Central memory CD4-positive, alpha-beta T cell (primary cell): ENCODE results near the gene C20orf204.
A peak's percentile ranks its signal among the peaks of the same experiment; 100 is the strongest.

Experiments
- DNase-seq: peaks from one replicate; pipeline ENCODE4 v3.0.0; 2022
- total RNA-seq, 3 experiments: gene quantifications; one replicate each; lab custom pipeline; 2026; lab: John Stamatoyannopoulos, UW

C20orf204 gene, protein sequence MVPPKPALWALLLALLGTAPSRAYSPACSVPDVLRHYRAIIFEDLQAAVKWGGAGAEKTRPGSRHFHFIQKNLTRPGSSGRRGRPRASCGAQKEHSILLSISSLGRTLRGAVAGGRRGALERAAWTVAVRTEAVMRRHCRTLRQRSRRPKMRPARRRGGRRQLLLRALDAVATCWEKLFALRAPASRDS
- total RNA-seq = 4.6 to 17.0 (median 11.0) reads per million in 3 experiments

GRCh38 chr20:64035933-64036345 lies at the start of gene C20orf204:
Gene C20orf204, plus strand, starts transcription at chr20:64036182. Its CDS starts 142 bp downstream, at chr20:64036324.
- no peak for DNase-seq

GRCh38 chr20:64000906-64001305 lies 35.1 kb upstream of the C20orf204 start:
- no peak for DNase-seq

DNA sequence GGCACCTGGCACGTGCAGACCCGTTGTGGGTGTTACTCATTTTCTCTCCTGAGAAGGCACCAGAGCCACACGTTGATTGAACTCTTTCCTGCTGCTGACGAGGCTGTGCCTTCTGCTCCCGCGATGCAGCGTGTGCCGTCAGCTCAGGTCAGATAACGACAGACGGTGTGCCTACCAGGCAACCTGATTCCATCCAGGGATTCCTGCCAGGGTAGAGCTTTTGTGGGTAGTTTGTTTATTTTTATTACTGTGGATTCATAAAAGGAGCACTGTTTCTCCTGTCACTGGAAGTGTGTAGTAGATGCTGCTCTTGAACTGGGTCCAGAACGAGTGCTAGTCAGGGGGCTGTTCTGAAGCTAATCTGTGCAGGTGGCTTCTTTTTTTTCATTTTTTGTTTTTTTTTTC lies 34.4 kb upstream of the C20orf204 start:
- no peak for DNase-seq

- DNase-seq = no peak
Measured at GRCh38 chr20:64003960-64004725, 31.8 kb upstream of the C20orf204 start.

GRCh38 chr20:64005394-64005793 lies 30.6 kb upstream of the C20orf204 start:
- DNase-seq = no peak

GRCh38 chr20:64006490-64006889 lies 29.5 kb upstream of the C20orf204 start:
- no peak for DNase-seq

DNA sequence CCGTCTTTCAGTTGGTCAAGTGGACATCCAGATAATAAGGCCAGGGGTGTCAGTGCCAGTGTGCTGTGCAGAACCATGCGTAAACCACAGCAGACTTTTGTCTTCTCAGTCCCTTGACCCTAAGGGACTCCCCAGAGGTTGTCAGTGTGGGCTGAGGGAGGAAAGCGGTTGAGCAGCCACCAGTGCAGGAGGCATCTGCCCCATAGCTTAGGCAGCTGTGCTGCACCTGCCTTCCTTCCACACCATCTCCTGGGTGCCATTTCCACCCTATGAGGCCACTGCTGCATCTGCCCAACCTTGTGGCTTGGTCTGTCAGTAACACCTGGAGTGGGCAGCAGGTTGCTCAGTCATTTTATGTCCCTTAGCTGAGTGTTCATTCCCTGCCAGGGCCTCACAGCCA lies 29.1 kb upstream of the C20orf204 start:
- no peak for DNase-seq

- no peak for DNase-seq
Measured at GRCh38 chr20:64009811-64010387, 26.1 kb upstream of the C20orf204 start.

DNA sequence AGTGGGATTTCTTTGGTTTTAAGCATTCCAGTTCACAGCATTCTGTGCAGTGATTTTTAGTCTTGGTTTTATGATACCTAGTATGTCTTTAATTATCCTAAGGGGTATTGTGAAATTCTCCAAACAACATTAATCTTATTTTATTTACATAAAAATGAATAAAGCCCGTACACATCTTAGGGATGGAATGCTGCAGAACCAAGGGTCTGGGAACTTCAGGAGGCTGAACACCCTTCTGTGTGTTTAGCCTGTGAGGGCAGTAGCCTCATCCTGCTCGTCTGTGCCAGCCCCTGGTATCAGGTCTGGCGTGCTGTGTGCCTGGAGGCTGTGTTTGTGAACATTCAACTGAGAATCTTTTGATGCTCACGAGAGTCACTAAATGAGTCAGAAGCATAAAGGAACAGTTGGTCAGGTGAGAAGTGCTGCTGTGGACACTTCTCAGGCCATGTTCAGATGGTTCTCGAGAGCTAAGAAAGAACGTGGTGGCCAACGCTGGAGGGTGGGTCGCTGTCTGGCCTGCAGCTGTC lies 25.2 kb upstream of the C20orf204 start:
- no peak for DNase-seq

DNA sequence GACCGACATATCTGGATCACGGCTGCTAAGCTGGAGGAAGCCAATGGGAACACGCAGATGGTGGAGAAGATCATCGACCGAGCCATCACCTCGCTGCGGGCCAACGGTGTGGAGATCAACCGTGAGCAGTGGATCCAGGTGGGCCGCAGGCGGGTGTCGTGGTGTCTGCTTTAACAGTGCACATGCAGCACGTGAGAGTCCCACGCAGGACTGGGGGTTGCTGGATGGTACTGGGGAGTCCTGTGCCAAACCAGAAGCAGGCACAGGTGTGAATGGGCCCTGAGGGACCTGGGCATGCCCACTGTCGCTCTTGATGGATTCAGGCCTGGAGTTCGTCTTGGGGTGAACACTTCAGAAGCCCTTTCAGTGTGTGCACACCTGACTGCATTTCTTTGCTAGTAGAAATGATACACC lies 24.6 kb upstream of the C20orf204 start:
- DNase-seq = no peak

DNA sequence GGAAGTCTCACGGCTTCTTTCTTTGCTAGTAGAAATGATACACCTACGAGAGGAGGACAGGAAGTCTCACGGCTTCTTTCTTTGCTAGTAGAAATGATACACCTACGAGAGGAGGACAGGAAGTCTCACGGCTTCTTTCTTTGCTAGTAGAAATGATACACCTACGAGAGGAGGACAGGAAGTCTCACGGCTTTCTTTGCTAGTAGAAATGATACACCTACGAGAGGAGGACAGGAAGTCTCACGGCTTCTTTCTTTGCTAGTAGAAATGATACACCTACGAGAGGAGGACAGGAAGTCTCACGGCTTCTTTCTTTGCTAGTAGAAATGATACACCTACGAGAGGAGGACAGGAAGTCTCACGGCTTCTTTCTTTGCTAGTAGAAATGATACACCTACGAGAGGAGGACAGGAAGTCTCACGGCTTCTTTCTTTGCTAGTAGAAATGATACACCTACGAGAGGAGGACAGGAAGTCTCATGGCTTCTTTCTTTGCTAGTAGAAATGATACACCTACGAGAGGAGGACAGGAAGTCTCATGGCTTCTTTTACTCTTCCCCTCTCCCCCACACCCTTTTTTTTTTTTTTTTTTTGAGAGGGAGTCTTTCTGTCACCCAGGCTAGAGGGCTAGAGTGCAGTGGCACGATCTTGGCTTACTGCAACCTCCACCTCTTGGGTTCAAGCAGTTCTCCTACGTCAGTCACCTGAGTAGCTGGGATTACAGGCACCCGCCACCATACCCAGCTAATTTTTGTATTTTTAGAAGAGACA lies 23.4 kb upstream of the C20orf204 start:
- DNase-seq = peak; percentile 44

GRCh38 chr20:64015635-64016034 lies 20.3 kb upstream of the C20orf204 start:
- DNase-seq = no peak

GRCh38 chr20:64021124-64021975 lies 14.6 kb upstream of the C20orf204 start:
- no peak for DNase-seq

DNA sequence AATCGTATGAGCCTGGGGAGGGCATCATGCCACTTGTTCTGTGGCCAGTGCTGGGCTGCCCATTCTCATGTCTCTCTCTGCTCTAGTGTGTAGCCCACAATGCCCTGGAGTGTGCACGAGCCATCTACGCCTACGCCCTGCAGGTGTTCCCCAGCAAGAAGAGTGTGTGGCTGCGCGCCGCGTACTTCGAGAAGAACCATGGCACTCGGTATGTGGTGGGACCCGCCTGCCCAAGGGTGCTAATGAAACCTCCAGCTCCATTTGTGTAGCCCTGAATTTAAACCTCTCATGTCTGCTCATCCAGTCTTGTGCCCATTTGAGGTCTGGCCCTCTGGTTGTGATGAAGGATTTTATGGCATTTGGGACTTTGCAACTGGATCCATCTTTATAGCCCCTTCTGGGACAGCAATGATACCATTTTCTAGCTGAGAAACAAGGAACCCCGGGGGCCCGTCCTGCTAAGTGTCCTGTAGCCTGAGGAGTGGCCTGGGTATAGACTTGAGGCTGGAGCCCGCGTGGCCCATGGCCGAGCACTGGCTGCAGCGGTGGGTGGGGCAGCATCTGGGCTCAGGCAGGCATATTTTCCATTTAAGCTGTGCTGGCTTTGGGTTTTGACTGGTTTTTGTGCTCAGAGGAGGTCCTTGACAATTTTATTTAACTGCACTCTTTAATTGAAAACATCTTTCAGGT lies 13.2 kb upstream of the C20orf204 start:
- no peak for DNase-seq

DNA sequence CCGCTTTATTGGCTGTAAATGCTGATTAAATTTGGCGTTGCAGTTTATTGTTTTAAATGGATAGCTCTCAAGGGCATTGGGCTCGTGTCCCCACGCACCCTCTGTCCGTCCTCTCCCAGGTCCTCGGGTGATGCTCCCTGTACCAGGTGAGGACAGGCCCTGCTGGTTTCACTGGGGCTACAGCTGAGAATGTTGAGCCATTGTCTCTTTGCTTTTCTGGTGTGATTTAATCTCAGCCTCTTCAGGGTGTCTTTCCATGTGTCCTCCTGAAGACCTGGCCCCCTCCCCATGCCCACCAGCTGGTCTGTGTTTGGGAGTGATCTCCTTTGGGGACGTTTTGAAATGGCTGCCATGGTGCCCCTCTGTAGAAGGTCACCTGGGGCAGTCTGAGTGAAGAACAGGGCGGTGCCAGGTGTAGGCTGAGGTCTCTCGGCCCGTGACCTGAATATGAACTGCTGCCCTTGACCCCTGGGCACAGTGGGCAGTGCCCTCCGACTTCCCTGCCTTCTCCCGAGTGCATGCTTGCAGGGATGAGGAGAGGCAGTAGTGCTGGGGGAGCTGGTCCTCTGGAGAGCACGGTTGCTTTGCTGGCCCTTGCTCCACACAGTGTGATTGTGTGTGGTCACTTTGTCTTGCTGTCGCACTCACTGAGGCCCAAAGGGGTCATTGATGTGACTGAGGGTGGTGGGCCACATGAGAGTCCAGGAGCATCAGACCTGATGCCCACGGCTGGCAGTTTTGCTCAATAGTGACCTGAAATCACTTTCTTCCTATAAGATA lies 12.4 kb upstream of the C20orf204 start:
- DNase-seq = no peak

DNA sequence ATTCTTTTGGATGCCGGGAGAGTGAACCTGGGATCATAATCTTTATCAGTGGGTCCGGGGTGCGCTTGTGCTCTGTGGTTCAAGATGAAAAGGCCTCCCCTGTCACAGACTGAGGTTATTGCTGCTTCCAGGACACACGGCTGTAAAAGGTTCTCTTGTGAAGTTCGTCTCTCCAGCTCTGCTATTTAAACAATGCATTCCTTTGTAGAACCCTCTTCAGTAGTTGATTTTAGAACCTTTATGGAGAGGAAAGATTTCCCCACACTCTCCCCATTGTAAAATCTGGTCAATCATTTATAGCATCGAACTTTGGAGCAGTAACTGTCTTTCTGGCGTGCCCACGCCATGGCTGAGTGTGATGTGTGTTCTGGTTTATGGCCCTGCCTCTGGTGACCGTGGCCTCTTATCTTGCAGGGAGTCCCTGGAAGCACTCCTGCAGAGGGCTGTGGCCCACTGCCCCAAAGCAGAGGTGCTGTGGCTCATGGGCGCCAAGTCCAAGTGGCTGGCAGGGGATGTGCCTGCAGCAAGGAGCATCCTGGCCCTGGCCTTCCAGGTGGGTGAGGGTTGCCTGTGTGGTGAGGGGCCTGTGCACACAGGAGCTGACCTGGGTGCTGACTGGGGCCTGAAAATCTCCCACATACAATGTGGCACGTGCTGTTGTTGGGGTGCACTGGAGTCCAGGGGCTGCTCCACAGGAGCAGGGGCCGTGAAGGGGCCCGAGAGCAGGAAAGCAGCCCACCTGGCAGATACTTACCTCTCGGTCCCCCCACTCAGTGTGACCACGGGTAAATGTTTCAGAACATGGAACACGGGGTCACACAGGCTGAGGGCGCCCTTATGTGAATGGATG lies 11.6 kb upstream of the C20orf204 start:
- no peak for DNase-seq

GRCh38 chr20:64025101-64025825 lies 10.7 kb upstream of the C20orf204 start:
- no peak for DNase-seq

DNA sequence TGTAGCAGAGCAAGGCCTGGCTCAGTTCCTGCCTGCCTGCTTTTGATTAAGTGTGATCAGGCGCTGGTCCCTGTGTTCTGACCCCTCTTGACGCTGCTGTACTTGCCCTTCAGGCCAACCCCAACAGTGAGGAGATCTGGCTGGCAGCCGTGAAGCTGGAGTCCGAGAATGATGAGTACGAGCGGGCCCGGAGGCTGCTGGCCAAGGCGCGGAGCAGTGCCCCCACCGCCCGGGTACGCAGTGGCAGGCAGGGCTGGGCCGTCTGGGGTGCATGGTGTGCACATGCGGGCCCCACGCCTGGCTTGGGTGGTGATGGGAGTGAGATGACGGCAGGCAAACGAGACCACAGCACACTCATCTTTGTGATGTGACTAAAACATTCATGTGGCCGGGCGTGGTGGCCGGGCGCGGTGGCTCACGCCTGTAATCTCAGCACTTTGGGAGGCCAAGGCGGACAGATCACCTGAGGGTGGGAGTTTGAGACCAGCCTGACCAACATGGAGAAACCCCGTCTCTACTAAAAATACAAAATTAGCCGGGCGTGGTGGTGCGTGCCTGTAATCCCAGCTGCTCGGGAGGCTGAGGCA lies 10.1 kb upstream of the C20orf204 start:
- DNase-seq = no peak
